KOPT-K1 (cell line): ENCODE data around the gene S100A1.
"Not testable (repeated sequence)": the region's sequence is repeated elsewhere in the genome, so short reads cannot be mapped to it uniquely, and the experiment has no call there.

ENCODE experiments used
- H3K27ac ChIP-seq: fragments of 200-600 bp; sonication (generic); 2 replicates; pipeline ENCODE4 v1.5.1; 2016; ENCODE audit warnings: antibody characterized with exemption, mild to moderate bottlenecking, low read depth, low read length; ENCODE audit not compliant: poor library complexity, severe bottlenecking
- H3K36me3 ChIP-seq: fragments of 200-600 bp; sonication (generic); 2 replicates; pipeline ENCODE4 v1.5.1; 2017; ENCODE audit warnings: antibody characterized with exemption, mild to moderate bottlenecking, low read length, moderate library complexity; ENCODE audit not compliant: insufficient read depth
- H3K9me3 ChIP-seq: fragments of 200-600 bp; sonication (generic); 2 replicates; pipeline ENCODE4 v1.5.1; 2017; ENCODE audit warnings: antibody characterized with exemption, low read length, mild to moderate bottlenecking; ENCODE audit not compliant: insufficient read depth, poor library complexity, severe bottlenecking

S100A1 gene

DNA sequence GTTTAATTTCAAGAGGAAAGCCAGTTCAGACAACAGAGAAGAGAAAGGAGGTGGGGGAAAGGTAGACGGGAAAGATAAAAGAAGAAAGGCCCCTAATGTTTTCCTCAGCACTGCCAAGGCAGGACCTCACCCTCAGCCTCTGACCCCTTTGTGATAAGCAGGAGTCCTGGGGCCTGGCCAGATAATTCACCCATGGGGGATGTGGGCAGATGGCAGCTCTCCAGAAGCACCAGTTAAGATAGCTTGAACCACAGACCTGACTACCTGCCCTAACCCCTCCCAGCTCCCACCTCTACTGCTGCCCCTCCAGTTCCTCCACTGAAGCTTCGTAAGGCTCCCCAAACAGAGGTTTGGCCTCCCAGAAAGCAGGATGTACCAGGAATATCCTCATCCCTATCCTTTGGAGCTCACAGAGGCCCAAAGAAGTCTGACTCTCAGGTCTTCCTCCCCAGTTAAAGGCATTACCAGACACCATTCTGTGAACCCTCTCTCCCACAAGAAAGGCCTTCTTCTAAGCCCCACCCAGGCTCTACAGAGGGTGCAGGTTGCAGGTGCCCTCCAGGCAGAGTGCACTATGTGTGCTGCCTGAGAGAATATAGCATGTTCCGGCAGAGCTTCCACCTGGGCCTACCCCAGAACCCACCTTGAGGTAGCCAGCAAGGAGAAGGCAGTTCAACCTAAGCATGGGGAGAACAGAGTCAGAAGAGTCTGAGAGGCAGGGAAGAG, 21.1 kb downstream of the S100A1 start:
- no peaks in the 10 kb centered on the region for H3K9me3 ChIP-seq
- peaks cover 38% of the 10 kb centered on the region for H3K36me3 ChIP-seq
- peak overlapping the region; percentile 15 for H3K27ac ChIP-seq

DNA sequence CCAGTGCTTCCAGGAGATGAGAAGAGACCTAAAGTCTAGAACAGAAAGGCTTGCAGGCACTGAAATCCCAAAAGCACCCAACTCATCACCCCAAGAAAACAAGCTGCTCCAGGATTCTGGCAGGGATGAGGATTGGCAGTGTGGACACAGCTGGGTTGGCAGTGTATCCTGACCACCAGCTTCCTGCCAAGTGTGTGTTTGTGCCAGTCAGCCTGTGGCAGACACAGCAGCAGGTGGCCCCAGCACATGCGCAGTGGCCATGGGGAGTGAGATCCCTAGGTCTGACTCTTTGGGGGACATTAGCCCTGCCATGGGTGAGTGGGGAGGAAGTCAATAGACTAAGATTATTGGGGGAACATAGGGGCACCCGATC, 21.6 kb downstream of the S100A1 start:
- Histone ChIP-seq H3K27ac (peak overlapping the region; percentile 15), H3K9me3 (no peaks in the 10 kb centered on the region), H3K36me3 (peaks cover 33% of the 10 kb centered on the region)

DNA sequence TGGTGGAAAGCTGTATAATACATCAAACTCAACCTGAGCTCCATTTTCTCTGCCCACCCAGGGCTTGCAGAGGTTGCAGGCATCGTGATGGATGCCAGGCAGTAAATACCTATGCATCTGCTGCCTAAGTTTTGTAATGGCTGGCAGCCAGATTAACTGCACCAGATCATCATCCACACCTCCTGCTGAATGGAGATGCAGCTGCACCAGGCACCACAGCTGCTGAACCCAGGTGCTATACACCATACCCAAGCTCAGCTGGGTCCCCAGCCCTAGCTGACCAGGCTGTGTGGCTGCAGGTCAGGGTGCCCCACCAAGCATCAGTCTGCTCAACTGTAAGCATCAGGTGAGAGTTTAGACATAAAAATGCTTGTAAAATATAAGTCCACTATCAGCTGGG, 23.5 kb downstream of the S100A1 start:
- Histone ChIP-seq H3K9me3 (no peaks in the 10 kb centered on the region), H3K27ac (no peak overlapping the region), H3K36me3 (peaks cover 13% of the 10 kb centered on the region)

DNA sequence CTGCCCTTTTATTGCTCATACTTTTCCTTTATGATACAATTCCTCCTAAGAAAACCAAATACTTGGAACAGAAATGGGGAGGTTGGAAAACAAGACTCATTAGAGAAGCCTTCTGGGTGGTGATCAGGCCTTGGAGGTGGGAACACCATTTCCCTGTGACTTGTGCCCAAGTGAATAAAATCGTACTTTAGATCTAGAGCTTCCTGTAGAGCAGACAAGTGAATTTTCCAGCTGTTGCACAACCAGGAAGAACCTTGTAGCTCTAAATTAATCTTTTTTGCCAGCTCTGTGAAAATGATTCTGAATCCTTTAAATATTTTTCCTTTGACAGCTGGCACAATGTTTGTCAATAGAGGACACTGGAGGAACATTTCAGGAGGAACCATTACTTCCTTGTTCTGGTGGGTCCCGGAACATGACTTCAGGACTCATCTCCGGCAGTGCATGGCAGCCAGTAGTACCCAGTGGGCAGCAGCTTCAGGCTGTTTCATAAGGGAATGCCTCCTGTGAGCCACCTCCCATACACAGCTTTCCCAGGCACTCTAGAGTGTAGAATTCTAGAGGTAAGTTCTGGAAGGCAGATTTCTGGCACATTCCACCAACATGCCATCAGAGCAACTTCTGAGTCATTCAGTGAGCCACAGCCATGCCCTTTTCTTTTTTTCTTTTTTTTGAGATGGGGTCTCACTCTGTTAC, 24.7 kb downstream of the S100A1 start:
- Histone ChIP-seq H3K27ac (no peak overlapping the region), H3K36me3 (peaks cover 3% of the 10 kb centered on the region; the same call in 1 of the 2 replicates), H3K9me3 (no peaks in the 10 kb centered on the region)

DNA sequence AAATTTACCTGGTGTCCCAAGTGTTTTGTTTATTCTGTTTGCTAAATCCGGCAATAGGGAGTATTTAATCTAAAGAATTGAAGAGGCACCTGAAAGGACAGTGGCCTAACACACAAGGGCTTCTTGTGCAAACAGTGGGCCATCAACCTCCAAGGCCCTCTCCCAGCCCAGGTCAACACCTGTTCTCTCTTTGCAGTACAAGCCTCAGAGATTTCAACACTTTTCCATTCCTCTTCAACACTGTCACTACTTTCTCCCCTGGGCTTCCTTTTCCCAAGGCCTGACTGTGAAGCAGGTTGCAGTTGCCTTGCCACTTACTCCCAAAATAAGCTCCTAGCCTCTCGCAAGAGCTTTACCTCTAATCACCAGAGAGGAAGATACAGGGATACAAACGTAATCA, 27.1 kb downstream of the S100A1 start:
- no peak overlapping the region for H3K27ac ChIP-seq

DNA sequence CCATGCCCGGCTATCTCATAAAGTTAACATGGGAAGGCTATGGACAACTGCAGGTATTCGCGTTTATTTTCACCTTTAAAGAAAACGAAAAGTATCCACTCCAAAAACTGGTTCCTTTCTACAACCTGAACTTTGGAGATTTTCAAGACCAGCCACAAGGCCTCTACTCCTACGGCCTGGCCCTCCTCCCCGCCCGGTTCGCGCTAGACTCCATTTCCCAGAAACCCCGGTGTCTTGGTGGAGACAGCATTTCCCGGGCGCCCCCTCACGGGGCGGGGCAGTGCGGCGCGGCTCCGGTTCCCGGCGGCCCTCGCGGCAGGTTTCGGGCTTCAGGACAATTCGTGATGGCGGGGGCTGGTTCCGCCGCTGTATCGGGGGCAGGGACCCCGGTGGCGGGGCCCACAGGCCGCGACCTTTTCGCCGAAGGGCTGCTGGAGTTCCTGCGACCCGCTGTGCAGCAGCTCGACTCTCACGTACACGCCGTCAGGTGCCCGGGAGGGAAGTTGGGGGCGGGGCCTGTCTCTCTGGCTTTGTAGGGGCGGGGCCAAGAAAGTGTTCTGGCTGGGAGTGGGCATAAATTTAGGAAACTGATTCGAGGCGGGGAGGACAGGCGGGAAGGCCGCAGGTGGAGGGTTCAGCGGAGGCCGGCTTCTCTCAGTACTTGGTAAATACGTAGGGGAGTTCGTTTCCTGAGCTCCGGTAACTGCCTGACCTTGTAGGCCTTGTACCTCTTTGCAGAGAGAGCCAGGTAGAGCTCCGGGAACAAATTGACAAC, 30.4 kb downstream of the S100A1 start, which contains the start of gene SNAPIN:
SNAPIN (plus strand) TSS at position 304 of the 775 bp plus-strand sequence; CDS start at position 345, 41 bp downstream.
- H3K36me3 ChIP-seq = peaks cover 32% of the 10 kb centered on the region
- H3K27ac ChIP-seq = peak within 1 kb of the TSS; percentile 80
- no peaks in the 10 kb centered on the region for H3K9me3 ChIP-seq

More for the DNA sequence above, 27.1 kb downstream of the S100A1 start:
- H3K36me3 ChIP-seq = no peaks in the 10 kb centered on the region; the same call in 1 of the 2 replicates
- H3K9me3 ChIP-seq = no peaks in the 10 kb centered on the region

DNA sequence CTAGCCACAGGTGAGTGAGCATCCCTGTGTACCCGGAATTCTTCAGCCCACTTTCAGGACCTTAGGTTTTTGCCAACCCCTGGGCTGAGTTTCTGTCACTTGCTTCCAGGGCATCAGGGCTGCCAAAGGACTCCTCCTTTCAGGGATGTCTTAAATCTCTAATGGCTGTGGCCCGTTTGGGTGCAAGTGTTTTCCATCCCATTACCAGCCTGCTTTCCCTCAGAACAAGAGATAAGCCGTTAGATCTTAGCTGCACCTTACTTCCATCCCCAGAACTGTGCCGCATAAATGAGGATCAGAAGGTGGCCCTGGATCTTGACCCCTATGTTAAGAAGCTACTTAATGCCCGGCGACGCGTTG, 30.9 kb downstream of the S100A1 start:
- Histone ChIP-seq H3K36me3 (peaks cover 38% of the 10 kb centered on the region), H3K27ac (peak overlapping the region; percentile 80)

DNA sequence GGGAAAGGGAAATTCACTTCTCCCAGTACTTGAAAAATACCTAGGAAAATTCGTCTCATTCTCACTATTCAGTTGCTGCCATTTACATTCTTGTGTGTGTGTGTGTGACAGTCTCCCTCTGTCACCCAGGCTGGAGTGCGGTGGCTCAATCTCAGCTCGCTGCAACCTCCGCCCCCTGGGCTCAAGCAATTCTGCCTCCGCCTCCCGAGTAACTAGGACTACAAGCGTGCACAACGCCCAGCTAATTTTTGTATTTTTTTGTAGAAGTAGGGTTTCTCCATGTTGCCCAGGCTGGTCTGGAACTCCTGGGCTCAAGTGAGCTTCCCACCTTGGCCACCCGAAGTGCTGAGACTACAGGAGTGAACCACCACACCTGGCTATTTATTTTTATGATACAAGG, 31.4 kb downstream of the S100A1 start:
- H3K9me3 ChIP-seq = no peaks in the 10 kb centered on the region
- peaks cover 43% of the 10 kb centered on the region for H3K36me3 ChIP-seq
- H3K27ac ChIP-seq = peak overlapping the region; percentile 80

More for the DNA sequence above, 30.9 kb downstream of the S100A1 start:
- no peaks in the 10 kb centered on the region for H3K9me3 ChIP-seq

DNA sequence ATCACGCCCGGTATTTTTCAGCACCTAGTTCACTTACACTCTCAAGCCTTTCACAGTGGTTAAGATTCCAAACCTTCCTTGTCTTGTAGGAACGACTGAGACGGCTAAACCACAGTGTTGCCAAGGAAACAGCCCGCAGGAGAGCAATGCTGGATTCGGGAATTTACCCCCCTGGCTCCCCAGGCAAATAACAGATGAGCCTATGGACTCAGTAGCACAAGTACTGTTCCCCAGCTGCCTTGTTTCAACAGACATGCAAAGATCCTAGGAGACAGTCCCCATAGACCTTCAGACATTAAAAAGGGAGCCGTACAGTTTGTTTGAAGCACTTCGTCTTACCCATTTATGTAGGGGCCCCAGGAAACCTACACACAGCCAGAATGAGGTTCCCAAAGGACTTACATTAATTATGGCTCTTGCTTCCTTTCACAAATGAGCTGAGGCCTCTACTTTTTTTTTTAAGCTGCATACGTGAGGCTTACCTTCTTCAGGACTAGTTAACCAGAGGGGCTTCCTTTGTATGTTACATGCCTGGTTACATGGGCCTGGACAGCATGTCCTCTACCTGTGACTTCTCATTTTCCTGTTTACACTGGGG, 33.0 kb downstream of the S100A1 start:
- peaks cover 58% of the 10 kb centered on the region for H3K36me3 ChIP-seq
- no peaks in the 10 kb centered on the region for H3K9me3 ChIP-seq
- H3K27ac ChIP-seq = no peak overlapping the region

DNA sequence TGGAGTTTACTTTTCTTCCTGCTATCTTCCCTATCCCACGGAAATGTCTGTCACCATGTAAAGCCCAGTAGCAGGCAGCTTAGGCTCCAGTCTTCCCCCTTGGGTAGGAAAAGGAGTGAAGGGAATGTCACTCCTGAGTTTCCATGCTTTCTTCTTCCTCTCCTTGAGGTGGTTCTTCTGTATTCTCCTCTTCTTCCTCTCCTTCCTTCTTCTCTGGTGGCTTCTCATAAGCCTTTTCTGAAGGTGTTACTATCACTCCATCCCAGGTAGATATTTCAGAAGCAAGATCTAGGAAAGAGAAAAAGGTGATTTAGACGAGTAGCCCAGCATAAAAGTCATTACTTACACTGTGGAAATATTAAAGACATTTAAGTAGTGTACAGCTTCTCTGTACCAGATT, 34.0 kb downstream of the S100A1 start:
- Histone ChIP-seq H3K27ac (no peak overlapping the region), H3K36me3 (peaks cover 69% of the 10 kb centered on the region), H3K9me3 (no peaks in the 10 kb centered on the region)

DNA sequence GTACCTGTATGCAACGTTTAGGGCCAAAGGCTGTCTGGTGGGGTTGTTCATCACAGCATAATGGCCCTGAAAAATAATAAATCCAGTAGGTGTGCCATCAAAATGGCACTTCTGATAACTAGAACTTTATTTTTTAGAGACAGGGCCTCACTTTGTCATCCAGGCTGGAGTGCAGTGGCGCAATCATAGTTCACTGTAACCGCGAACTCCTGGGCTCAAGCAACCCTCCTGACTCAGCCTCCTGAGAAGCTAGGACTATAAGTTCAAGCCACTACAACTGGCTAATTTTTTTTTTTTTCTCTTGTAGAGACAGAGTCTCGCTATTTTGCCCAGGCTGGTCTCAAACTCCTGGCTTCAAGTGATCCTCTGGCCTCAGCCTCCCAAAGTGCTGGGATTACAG, 35.0 kb downstream of the S100A1 start:
- no peak overlapping the region for H3K27ac ChIP-seq

DNA sequence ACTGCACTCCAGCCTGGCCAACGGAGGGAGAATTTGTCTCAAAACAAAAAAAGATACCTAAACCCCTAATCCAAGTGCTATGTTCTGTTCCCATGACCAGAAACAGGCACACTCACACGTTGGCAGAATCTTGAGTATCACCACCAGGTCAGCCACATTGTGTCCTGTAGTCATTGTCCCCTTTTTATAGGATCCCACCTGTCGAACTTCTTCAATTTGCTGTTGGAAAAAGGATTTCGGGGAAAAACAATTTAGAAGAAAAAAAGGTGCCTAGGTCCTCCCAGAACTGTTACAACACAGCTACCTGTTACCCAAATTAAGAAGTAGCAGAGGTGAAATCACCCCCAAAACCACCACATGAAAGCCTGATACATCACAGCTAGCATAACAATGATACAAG, 39.2 kb downstream of the S100A1 start:
- Histone ChIP-seq H3K9me3 (no peaks in the 10 kb centered on the region), H3K36me3 (peaks cover 76% of the 10 kb centered on the region), H3K27ac (no peak overlapping the region)

More for the DNA sequence above, 35.0 kb downstream of the S100A1 start:
- Histone ChIP-seq H3K9me3 (no peaks in the 10 kb centered on the region), H3K36me3 (peaks cover 78% of the 10 kb centered on the region)

DNA sequence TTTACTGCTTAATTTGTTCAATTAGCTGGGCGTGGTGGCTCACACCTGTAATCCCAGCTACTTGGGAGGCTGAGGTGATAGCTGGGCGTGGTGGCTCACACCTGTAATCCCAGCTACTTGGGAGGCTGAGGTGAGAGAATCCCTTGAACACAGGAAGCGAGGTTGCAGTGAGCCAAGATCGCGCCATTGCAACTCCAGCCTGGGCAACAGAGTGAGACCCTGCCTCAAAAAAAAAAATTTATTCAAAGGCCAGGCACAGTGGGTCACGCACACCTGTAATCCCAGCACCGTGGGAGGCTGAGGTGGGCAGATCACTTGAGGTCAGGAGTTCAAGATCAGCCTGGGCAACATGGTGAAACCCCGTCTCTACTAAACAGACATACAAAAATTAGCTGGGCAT, 40.4 kb downstream of the S100A1 start:
- H3K36me3 ChIP-seq = peaks cover 64% of the 10 kb centered on the region
- not testable (repeated sequence) for H3K27ac ChIP-seq, H3K9me3 ChIP-seq

DNA sequence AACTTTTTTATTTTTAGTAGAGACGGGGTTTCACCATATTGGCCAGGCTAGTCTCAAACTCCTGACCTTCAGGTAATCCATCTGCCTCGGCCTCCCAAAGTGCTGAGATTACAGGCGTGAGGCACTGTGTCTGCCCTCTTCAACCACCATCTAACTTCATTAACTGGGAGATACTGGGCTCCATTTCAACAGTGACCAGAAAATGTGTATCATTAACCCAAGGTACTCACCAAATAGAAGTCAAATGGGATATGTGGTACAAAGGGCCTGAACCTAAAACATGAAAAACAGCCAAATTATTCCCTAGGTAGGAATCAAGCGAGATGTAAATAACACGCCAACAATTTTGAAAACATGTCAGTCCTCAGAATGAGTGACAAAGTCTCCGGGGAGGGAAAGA, 41.4 kb downstream of the S100A1 start:
- peaks cover 55% of the 10 kb centered on the region for H3K36me3 ChIP-seq
- peak overlapping the region; percentile 91 for H3K27ac ChIP-seq
- H3K9me3 ChIP-seq = no peaks in the 10 kb centered on the region
